KBM-7 (cell line): Measurements from ENCODE around the gene ZNF493.

Experiments
- DNase-seq: peaks from one replicate; pipeline ENCODE4 v3.0.0-alpha.2; 2015
- in situ Hi-C: fragments of 300-500 bp; cut with MboI; formaldehyde crosslinking; loops from 2 replicates; pipeline ENCODE4 v1.14.3; 2020; ENCODE audit warnings: low sequenced_read_pairs, low pct_unique_long_range_greater_than_20kb, mixed read lengths

Gene ZNF493

DNA sequence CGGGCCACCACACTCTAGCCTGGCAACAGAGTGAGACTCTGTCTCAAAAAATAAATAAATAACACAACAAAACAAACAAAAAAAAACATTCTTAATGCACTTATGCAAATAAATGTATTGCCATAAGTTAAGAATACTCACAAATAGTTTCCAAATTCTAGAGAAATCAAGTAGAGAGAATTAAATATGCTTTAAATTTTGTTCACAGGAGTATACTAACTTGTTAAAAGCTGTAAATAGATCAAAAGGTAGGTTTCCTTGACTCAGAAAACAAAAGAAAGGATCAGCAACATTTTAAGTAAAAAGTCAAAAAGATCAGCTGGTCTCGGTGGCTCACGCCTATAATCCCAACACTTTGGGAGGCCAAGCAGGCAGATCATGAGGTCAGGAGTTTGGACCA lies 58.0 kb downstream of the ZNF493 start:
- in situ Hi-C loops = no loop called here

DNA sequence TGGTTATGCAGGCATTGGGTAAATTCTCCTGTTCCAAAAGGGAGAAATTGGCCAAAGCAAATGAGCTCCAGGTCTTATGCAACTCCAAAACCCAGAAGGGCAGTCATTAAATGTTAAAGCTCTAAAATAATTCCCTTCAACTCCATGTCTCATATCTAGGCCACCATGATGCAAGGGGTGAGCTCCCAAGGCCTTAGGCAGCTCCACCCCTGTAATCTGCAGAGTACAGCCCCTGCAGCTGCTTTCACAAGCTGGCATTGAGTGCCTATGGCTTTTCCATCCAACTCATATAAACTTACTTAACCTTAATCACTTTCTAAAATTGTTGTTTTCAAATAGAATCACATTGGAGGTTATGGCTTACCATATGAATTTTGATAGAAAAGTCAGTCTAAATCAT lies 63.8 kb downstream of the ZNF493 start:
- in situ Hi-C loops = no loop called here
- no peak for DNase-seq

More for the DNA sequence above, 58.0 kb downstream of the ZNF493 start:
- DNase-seq = no peak

DNA sequence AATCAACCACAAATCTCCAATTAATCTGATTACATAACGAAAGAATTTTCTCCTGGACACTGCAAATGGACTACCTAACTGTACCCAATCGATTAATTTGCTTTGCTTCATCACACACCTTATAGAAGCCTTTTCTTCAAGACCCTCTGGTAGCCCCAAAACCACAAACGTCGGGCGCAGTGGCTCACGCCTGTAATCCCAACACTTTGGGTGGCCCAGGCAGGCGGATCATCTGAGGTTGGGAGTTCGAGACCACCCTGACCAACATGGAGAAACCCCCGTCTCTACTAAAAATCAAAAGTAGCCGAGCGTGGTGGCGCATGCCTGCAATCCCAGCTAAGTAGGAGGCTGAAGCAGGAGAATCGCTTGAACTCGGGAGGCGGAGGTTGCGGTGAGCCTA lies 65.6 kb downstream of the ZNF493 start:
- DNase-seq = no peak
- in situ Hi-C loops = no loop called here

- no peak for DNase-seq
- in situ Hi-C loops = no loop called here
These were observed 66.6 kb downstream of the ZNF493 start for GRCh38 chr19:21463449-21464105.

DNA sequence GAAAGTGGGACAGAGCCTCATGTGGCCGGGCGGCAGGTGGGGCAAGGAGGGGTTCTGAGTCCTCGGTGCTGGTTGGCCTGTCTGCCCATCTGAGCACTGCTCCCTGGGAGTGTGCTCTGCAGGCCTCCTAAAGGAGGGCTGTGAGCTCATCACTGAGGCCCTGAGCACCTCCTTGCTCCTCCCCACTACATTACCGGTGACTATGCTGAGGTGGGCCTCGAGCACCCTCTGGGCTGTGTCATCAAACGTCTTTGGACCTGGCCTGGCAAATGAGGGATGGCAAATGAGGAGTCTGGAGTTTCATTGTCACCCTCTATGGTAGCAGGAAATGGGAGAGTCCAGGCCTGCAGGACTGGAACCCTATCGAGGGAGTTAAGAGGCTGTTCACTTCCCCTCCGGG lies 69.7 kb downstream of the ZNF493 start:
- no peak for DNase-seq
- in situ Hi-C loops = no loop called here

DNA sequence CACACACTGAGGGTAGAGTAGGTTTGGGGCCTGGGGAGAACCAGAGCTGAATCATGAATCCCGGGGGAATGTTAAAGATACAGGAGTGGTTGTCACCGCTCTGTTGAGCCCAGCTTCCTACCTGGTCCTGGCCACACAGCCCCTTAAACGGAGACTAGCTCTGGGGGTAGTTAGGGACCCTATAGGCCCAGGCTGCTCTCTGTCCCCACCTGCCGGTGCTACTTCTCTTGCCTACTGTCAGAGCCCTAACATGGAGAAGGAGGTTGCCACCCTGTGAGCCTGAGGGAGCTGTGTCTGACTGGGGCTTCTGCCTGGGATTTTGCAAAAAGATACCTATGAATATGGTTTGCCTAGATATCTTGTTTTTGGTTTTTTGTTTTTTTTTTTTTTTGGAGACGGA lies 71.9 kb downstream of the ZNF493 start:
- in situ Hi-C loops = no loop called here
- DNase-seq = no peak

DNA sequence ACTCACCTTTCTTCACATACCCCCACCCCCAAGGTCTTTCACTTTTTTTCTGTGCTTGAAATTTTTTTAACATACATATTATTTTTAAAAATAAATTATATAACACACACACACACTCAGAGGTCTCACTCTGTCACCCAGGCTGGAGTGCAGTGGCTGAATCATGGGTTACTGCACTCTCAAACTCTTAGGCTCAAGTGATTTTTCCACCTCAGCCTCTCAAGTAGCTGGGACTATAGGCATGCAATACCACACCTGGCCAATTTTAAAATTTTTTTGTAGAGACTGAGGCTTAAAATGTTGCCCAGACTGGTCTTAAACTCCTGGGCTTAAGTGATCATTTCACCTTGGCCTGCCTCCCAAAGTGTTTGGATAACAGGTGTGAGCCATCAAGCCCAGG lies 75.6 kb downstream of the ZNF493 start:
- in situ Hi-C loops = no loop called here
- DNase-seq = no peak

DNA sequence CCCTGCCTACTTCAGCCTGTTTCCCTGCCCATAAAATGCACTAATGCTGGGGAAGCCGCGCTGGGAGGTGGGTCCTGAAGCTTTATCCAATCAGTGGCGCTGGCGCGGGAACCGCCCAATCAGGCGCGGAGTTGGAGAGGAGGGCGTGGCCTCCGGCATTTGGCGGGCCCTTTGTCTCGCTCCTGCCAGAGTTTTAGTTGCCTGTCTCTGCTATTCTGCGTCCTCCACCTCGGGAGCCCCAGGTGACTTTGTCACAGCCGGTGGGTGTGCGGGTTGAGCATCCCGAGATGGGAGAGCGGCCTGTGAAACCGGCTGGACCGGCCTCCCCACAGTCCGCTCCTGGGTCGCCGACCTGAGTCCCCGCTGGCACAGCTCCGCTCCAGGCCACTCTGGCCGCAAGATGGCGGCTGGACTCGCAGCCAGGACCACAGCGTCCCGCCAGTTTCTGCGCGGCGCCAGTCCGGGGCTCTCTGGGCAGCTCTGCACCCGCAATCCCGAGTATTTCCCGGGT lies 77.8 kb downstream of the ZNF493 start:
- no peak for DNase-seq
- in situ Hi-C loops = no loop called here
